Effector memory CD8-positive, alpha-beta T cell (primary cell): ENCODE measurements around the gene CD19.

Experiments
- ATAC-seq: fragments of 150-1000 bp; cut with Tn5 transposase; replicated peaks from 2 replicates; pipeline ENCODE4 v1.10.0; 2021; ENCODE audit warnings: mild to moderate bottlenecking, moderate library complexity
- DNase-seq, 3 experiments: peaks; one replicate each; pipeline ENCODE4 v3.0.0; 2021
- H3K27ac Mint-ChIP-seq, 2 donors: one replicate each; pipeline ENCODE4 v1.8.0; 2022; ENCODE audit warnings: mild to moderate bottlenecking in 2 of 2, mixed read lengths in 2 of 2, moderate library complexity in 2 of 2
- H3K27me3 Mint-ChIP-seq, 2 donors: one replicate each; pipeline ENCODE4 v1.8.0; 2022; ENCODE audit warnings: mixed read lengths in 2 of 2
- H3K36me3 Mint-ChIP-seq: one replicate; pipeline ENCODE4 v1.8.0; 2022; ENCODE audit warnings: mild to moderate bottlenecking, moderate library complexity, mixed read lengths; ENCODE audit not compliant: insufficient read depth
- H3K4me1 Mint-ChIP-seq, 2 donors: one replicate each; pipeline ENCODE4 v1.8.0; 2022; ENCODE audit warnings: low read depth in 2 of 2, mixed read lengths in 2 of 2
- H3K4me3 Mint-ChIP-seq, 2 donors: one replicate each; pipeline ENCODE4 v1.8.0; 2022; ENCODE audit warnings: mild to moderate bottlenecking in 2 of 2, mixed read lengths in 2 of 2, moderate library complexity in 2 of 2
- H3K9me3 Mint-ChIP-seq, 2 donors: one replicate each; pipeline ENCODE4 v1.8.0; 2022; ENCODE audit warnings: mixed read lengths in 2 of 2

Gene CD19

GRCh38 chr16:28900601-28901000 lies 31.2 kb upstream of the CD19 start:
- H3K36me3 Mint-ChIP-seq = no peaks in the 10 kb centered on the region
- no peak for ATAC-seq
- H3K9me3 Mint-ChIP-seq = no peaks in the 10 kb centered on the region
- no peak overlapping the region for H3K4me3 Mint-ChIP-seq
- H3K27me3 Mint-ChIP-seq = no peaks in the 10 kb centered on the region
- peak overlapping the region in 1 of 2 donors; percentile 10 for H3K27ac Mint-ChIP-seq
- no peaks in the 10 kb centered on the region for H3K4me1 Mint-ChIP-seq
- no peak for DNase-seq

- H3K27ac Mint-ChIP-seq = no peak overlapping the region
- H3K4me1 Mint-ChIP-seq = no peaks in the 10 kb centered on the region
- DNase-seq (no peak), ATAC-seq (no peak)
- peaks cover 6% of the 10 kb centered on the region for H3K36me3 Mint-ChIP-seq
- no peaks in the 10 kb centered on the region for H3K27me3 Mint-ChIP-seq
- H3K4me3 Mint-ChIP-seq = no peak overlapping the region
- no peaks in the 10 kb centered on the region for H3K9me3 Mint-ChIP-seq
Observed at GRCh38 chr16:28901862-28902261, 29.9 kb upstream of the CD19 start.

GRCh38 chr16:28902909-28903308 lies 28.9 kb upstream of the CD19 start:
- H3K9me3 Mint-ChIP-seq = no peaks in the 10 kb centered on the region
- peaks cover 9% of the 10 kb centered on the region for H3K36me3 Mint-ChIP-seq
- no peaks in the 10 kb centered on the region for H3K27me3 Mint-ChIP-seq
- H3K27ac Mint-ChIP-seq = no peak overlapping the region
- H3K4me3 Mint-ChIP-seq = no peak overlapping the region
- ATAC-seq (peak; percentile 12), DNase-seq (no peak)
- H3K4me1 Mint-ChIP-seq = no peaks in the 10 kb centered on the region

GRCh38 chr16:28903344-28904042 lies 28.3 kb upstream of the CD19 start:
- no peaks in the 10 kb centered on the region for H3K27me3 Mint-ChIP-seq
- H3K4me1 Mint-ChIP-seq = no peaks in the 10 kb centered on the region
- H3K9me3 Mint-ChIP-seq = no peaks in the 10 kb centered on the region
- DNase-seq = no peak
- no peak overlapping the region for H3K4me3 Mint-ChIP-seq
- H3K27ac Mint-ChIP-seq = no peak overlapping the region
- peaks cover 13% of the 10 kb centered on the region for H3K36me3 Mint-ChIP-seq
- ATAC-seq = no peak

GRCh38 chr16:28904363-28904762 lies 27.4 kb upstream of the CD19 start:
- no peaks in the 10 kb centered on the region for H3K4me1 Mint-ChIP-seq
- H3K27ac Mint-ChIP-seq = no peak overlapping the region
- ATAC-seq (no peak), DNase-seq (no peak)
- H3K4me3 Mint-ChIP-seq = no peak overlapping the region
- no peaks in the 10 kb centered on the region for H3K27me3 Mint-ChIP-seq
- H3K9me3 Mint-ChIP-seq = no peaks in the 10 kb centered on the region
- peaks cover 16% of the 10 kb centered on the region for H3K36me3 Mint-ChIP-seq

- no peak overlapping the region for H3K4me3 Mint-ChIP-seq
- H3K27ac Mint-ChIP-seq = no peak overlapping the region
- H3K36me3 Mint-ChIP-seq = peaks cover 20% of the 10 kb centered on the region
- no peaks in the 10 kb centered on the region for H3K9me3 Mint-ChIP-seq
- DNase-seq (no peak), ATAC-seq (no peak)
- no peaks in the 10 kb centered on the region for H3K4me1 Mint-ChIP-seq
- H3K27me3 Mint-ChIP-seq = no peaks in the 10 kb centered on the region
Observed at GRCh38 chr16:28904828-28905227, 26.9 kb upstream of the CD19 start.

GRCh38 chr16:28905229-28905754 lies 26.5 kb upstream of the CD19 start:
- Mint-ChIP-seq H3K4me3 (no peak overlapping the region), H3K36me3 (peaks cover 24% of the 10 kb centered on the region), H3K9me3 (no peaks in the 10 kb centered on the region), H3K27me3 (no peaks in the 10 kb centered on the region), H3K4me1 (no peaks in the 10 kb centered on the region), H3K27ac (no peak overlapping the region)
- no peak for ATAC-seq
- DNase-seq = no peak

- H3K9me3 Mint-ChIP-seq = no peaks in the 10 kb centered on the region
- no peak overlapping the region for H3K4me3 Mint-ChIP-seq
- H3K27me3 Mint-ChIP-seq = no peaks in the 10 kb centered on the region
- ATAC-seq (no peak), DNase-seq (no peak)
- peaks cover 30% of the 10 kb centered on the region for H3K36me3 Mint-ChIP-seq
- no peaks in the 10 kb centered on the region for H3K4me1 Mint-ChIP-seq
- H3K27ac Mint-ChIP-seq = no peak overlapping the region
Observed at GRCh38 chr16:28905800-28906372, 25.9 kb upstream of the CD19 start.

- peaks cover 68% of the 10 kb centered on the region for H3K36me3 Mint-ChIP-seq
- no peak for DNase-seq
- H3K27me3 Mint-ChIP-seq = no peaks in the 10 kb centered on the region
- H3K4me1 Mint-ChIP-seq = no peaks in the 10 kb centered on the region
- H3K27ac Mint-ChIP-seq = peak overlapping the region; percentile 38 to 62
- H3K9me3 Mint-ChIP-seq = no peaks in the 10 kb centered on the region
- ATAC-seq = no peak
- H3K4me3 Mint-ChIP-seq = no peak overlapping the region
Observed at GRCh38 chr16:28910086-28911031, 21.4 kb upstream of the CD19 start.

- DNase-seq (no peak), ATAC-seq (no peak)
- H3K9me3 Mint-ChIP-seq = no peaks in the 10 kb centered on the region
- H3K36me3 Mint-ChIP-seq = peaks cover 81% of the 10 kb centered on the region
- H3K27ac Mint-ChIP-seq = no peak overlapping the region
- H3K27me3 Mint-ChIP-seq = no peaks in the 10 kb centered on the region
- no peaks in the 10 kb centered on the region for H3K4me1 Mint-ChIP-seq
- H3K4me3 Mint-ChIP-seq = no peak overlapping the region
Observed at GRCh38 chr16:28912558-28912957, 19.2 kb upstream of the CD19 start.

GRCh38 chr16:28913946-28914724 lies 17.6 kb upstream of the CD19 start:
- Mint-ChIP-seq H3K27ac (peak overlapping the region; percentile 53 to 56), H3K27me3 (no peaks in the 10 kb centered on the region), H3K36me3 (peaks cover 82% of the 10 kb centered on the region), H3K9me3 (no peaks in the 10 kb centered on the region), H3K4me1 (no peaks in the 10 kb centered on the region), H3K4me3 (no peak overlapping the region)
- ATAC-seq = no peak
- no peak for DNase-seq

GRCh38 chr16:28915181-28915580 lies 16.6 kb upstream of the CD19 start:
- DNase-seq = no peak
- Mint-ChIP-seq H3K9me3 (no peaks in the 10 kb centered on the region), H3K27ac (peak overlapping the region in 1 of 2 donors; percentile 53), H3K27me3 (no peaks in the 10 kb centered on the region), H3K4me3 (no peak overlapping the region), H3K4me1 (no peaks in the 10 kb centered on the region), H3K36me3 (peaks cover 73% of the 10 kb centered on the region)
- no peak for ATAC-seq

GRCh38 chr16:28917095-28917494 lies 14.7 kb upstream of the CD19 start:
- no peaks in the 10 kb centered on the region for H3K4me1 Mint-ChIP-seq
- peaks cover 71% of the 10 kb centered on the region for H3K36me3 Mint-ChIP-seq
- H3K9me3 Mint-ChIP-seq = no peaks in the 10 kb centered on the region
- no peak overlapping the region for H3K4me3 Mint-ChIP-seq
- ATAC-seq (no peak), DNase-seq (no peak)
- no peak overlapping the region for H3K27ac Mint-ChIP-seq
- no peaks in the 10 kb centered on the region for H3K27me3 Mint-ChIP-seq
